ENCODE results near the gene STXBP3.

DNA sequence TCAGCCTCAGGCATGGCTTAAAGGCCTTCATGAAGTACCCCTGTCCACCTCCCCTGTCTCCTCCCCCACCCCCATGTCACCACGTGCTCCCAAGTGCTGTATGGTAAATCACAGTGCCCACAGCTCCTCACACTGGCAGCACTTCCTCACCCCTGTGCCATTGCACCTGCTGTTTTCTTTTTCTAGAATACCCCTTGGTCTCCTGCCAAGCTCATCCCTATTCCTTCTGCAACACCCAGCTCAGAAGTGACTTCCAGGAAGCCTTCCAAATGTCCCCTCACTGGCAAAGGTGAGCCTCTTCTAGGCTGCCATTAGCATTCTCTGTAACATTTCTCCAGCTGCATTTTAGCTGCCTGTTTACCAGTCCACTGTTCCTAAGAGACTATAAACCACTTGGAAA, 101.0 kb downstream of the STXBP3 start:
- TF ChIP-seq, protein P1, sequence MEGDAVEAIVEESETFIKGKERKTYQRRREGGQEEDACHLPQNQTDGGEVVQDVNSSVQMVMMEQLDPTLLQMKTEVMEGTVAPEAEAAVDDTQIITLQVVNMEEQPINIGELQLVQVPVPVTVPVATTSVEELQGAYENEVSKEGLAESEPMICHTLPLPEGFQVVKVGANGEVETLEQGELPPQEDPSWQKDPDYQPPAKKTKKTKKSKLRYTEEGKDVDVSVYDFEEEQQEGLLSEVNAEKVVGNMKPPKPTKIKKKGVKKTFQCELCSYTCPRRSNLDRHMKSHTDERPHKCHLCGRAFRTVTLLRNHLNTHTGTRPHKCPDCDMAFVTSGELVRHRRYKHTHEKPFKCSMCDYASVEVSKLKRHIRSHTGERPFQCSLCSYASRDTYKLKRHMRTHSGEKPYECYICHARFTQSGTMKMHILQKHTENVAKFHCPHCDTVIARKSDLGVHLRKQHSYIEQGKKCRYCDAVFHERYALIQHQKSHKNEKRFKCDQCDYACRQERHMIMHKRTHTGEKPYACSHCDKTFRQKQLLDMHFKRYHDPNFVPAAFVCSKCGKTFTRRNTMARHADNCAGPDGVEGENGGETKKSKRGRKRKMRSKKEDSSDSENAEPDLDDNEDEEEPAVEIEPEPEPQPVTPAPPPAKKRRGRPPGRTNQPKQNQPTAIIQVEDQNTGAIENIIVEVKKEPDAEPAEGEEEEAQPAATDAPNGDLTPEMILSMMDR (conservative IDR thresholded peaks at IDR 0.05; ENCODE audit: low read depth, low read length) = no peak
- no peak for TF ChIP-seq EZH2 (IDR thresholded peaks at IDR 0.05; ENCODE audit: borderline replicate concordance, low read depth, low read length, poor library complexity, severe bottlenecking)

All from A673 (cell line).